NCI-H345 (cell line): ENCODE results near the gene STRA8.

Experiments
- DNase-seq: peaks from one replicate; lab custom pipeline; 2025; lab: John Stamatoyannopoulos, UW

Gene STRA8

DNA sequence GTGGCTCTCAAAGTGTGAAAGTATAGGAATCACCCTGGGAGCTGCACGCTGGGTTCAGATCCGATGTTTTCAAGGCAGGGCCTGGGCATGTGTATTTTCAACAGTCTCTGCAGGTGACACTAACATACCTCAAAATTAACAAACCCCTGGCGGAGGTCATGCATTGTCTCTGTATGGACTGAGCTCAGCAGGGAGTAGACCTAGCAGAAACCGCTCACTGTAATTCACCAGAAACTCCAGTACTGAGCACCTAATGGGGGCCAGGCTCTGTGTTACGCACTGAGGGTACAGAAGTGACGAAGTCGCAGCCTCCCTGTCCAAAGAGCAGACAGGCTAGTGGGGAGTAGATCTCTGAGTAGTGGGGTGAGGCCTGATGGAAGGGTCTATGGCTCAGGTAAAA is 5.6 kb downstream of the STRA8 start:
- no peak for DNase-seq

DNA sequence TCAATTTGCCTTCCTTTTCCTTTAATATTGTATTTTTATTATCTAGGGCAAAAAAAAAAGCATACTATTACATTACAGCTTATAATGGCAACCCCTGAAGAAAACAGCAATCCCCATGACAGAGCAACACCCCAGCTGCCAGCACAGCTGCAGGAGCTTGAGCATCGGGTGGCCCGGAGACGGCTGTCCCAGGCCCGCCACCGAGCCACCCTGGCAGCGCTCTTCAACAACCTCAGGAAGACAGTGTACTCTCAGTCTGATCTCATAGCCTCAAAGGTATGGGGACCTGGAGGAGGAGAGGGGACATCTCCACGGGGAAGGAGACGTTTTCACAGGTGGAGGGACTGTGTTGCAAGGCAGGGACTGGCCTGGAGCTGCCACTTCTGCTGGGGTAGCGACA is 6.8 kb downstream of the STRA8 start:
- DNase-seq = no peak

GRCh38 chr7:135242096-135242684 is 8.6 kb downstream of the STRA8 start:
- DNase-seq = no peak

GRCh38 chr7:135245226-135246190 is 11.9 kb downstream of the STRA8 start:
- no peak for DNase-seq

DNA sequence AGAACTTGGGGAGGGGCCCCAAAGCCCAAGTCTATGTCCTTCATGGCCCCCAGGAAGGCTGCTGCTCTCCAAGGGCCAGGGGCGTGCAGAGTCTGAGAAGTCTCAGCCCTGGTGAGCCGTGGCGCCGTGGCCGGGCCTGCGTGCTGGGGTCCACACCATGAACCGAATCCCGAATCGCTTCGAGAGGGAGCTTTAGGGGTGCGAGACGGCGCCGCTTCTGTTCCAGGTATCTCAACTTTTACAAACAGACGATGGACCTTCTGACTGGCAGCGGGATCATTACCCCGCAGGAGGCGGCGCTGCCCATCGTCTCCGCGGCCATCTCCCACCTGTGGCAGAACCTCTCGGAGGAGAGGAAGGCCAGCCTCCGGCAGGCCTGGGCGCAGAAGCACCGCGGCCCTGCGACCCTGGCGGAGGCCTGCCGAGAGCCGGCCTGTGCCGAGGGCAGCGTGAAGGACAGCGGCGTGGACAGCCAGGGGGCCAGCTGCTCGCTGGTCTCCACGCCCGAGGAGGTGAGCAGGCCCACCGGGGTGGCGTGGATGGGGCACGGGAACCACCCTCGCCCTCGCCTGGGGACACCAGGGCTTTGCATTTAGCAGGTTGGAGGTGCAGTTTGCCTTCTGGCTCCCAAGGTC is 12.7 kb downstream of the STRA8 start:
- DNase-seq = no peak

- no peak for DNase-seq
Observed at GRCh38 chr7:135247746-135248471, 14.3 kb downstream of the STRA8 start.

GRCh38 chr7:135248546-135248945 is 14.9 kb downstream of the STRA8 start:
- DNase-seq = no peak

DNA sequence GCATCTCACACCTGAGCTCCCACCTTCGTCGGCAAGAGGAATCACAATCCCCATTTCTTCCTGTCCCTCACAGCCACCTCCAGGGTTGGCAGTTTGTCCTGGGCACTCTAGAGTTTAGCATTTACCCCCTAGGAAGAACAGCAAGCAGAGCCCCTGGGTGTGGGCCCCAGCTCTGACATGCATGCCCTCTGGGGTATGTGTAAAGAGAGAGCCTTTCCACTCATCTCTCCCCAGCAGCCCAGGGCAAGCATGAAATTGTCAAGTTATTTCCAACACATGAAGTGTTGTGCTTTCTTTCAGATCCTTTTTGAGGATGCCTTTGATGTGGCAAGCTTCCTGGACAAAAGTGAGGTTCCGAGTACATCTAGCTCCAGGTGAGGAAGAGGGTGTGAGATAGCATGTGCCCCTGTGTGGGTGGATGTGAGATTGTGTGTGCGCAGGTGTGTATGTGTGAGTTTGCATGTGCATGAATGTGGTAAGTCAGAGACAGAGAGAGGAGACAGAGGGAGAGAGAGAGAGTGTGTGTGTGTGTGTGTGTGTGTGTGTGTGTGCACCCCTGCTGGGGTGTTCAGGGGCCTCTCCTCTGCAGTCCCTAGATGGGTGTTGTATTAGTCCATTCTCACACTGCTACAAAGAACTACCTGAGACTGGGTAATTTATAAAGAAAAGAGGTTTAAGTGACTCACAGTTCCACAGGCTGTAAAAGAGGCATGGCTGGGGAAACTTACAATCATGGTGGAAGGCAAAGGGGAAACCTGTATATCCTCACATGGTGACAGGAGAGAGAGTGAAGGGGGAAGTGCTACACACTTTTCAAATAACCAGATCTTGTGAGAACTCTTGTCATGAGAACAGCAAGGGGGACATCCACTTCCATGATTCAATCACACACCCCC is 18.1 kb downstream of the STRA8 start:
- DNase-seq = no peak

DNA sequence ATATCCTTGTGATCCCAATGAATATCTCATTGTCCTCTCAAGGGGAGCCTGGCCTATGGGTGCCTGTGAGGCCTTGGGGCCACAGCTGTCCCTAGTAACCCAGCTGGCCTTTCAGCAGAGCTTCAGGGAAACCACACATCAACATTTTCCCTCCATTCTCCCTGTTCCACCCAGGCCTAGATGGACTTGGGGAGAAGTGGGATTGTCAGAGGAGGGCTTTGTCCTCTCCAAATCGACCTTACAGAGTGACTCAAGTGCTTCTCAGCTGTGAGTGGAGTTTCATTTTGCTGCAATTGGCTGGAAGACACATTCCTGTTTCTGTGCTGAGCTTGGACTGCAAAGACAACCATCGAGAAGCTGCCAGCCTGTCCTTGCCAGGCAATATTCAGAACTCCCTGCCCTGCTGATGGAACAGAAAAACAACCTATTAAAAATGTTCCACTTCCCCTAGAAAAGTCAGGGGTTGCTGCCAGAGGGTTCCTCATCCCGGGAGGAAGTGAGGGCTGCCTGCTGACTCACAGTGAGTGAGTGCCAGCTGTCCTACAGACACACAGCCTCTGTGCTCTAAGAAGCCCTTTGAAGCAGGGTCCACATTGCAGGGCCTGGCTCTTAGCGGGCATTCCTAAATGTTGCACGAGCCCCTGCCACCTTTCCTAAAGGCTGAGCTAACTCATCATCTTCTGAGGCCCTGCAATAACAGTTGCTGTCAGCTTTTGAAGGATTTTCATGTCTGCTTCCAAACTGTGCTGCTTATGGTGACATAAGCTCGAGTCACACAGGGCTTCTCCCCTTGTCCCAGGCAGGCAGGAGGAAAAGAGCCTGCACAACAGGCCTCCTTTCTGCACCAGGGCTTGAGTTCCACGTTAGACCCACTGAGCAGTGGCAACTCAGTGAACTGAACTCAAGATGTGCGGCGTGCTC is 20.5 kb downstream of the STRA8 start:
- DNase-seq = peak; percentile 50

DNA sequence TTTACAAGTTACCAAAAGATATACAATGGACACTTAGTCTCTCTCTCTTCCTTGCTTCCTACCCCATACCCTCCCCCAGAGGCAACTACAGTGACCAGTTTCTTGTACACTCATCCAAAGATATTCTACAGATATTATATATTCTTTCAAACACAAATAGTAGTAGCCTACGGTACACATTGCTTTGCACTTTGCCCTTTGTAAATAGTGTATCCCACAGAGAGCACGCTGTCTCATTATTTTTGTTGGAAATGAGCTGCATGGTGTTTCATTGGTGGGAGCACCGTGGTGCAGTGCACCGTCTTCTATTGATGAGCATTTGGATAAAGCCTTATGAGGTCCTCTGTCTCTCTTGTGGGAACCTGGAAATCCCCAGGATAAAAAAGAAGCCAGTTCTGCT is 24.2 kb downstream of the STRA8 start:
- DNase-seq = no peak

- no peak for DNase-seq
Observed at GRCh38 chr7:135258585-135258984, 24.9 kb downstream of the STRA8 start.

GRCh38 chr7:135259702-135260101 is 26.1 kb downstream of the STRA8 start:
- no peak for DNase-seq

GRCh38 chr7:135260470-135260869 is 26.8 kb downstream of the STRA8 start:
- no peak for DNase-seq

GRCh38 chr7:135260930-135261721 is 27.5 kb downstream of the STRA8 start:
- DNase-seq = peak; percentile 17

- no peak for DNase-seq
Observed at GRCh38 chr7:135262623-135263320, 29.1 kb downstream of the STRA8 start.

GRCh38 chr7:135263321-135263970 is 29.8 kb downstream of the STRA8 start:
- DNase-seq = no peak

DNA sequence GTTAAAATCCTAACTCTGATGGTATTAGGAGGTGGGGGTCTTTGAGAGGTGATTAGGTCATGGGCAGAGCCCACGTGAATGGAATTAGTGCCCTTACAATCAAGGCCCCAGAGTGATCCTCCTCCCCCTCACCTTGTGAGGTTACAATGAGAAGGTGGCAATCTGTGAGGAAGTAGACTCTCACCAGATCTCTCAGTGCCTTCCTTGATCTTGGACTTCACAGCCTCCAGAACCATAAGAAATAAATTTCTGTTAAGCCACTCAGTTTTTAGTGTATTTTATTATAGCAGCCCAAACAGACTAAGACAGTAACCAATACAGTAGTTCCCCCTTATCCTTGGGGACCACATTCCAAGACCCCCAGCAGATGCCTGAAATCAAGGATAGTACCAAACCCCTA is 32.0 kb downstream of the STRA8 start:
- DNase-seq = no peak

GRCh38 chr7:135269921-135270320 is 36.3 kb downstream of the STRA8 start:
- DNase-seq = no peak
